Astrocyte of the hippocampus (primary cell): Measurements from ENCODE around the gene C22orf23.

ENCODE experiments used
- DNase-seq: peaks from one replicate; pipeline ENCODE4 v3.0.0; 2011; ENCODE audit warnings: low read depth, low spot score

The C22orf23 gene

GRCh38 chr22:37953437-37954179 is at the start of gene C22orf23, which contains the start of gene POLR2F:
TSS of gene C22orf23 (minus strand) at chr22:37953601. CDS start at chr22:37953149, 452 bp downstream.
TSS of gene POLR2F (plus strand) at chr22:37953699. CDS start at chr22:37953788, 89 bp downstream.
- peak; percentile 98 for DNase-seq

- peak; percentile 92 for DNase-seq
Observed at GRCh38 chr22:37999640-38000272, 46.4 kb upstream of the C22orf23 start.

- DNase-seq, result no peak
Observed at GRCh38 chr22:37999236-37999635, 45.8 kb upstream of the C22orf23 start.

- DNase-seq, result peak; percentile 54
Observed at GRCh38 chr22:37998543-37998942, 45.1 kb upstream of the C22orf23 start.

GRCh38 chr22:37996515-37997246 is 43.3 kb upstream of the C22orf23 start:
- DNase-seq, result no peak

- DNase-seq, result no peak
Observed at GRCh38 chr22:37996079-37996478, 42.7 kb upstream of the C22orf23 start.

GRCh38 chr22:37995460-37995859 is 42.1 kb upstream of the C22orf23 start:
- no peak for DNase-seq

GRCh38 chr22:37994982-37995381 is 41.6 kb upstream of the C22orf23 start:
- no peak for DNase-seq

- DNase-seq, result no peak
Observed at GRCh38 chr22:37994049-37994448, 40.6 kb upstream of the C22orf23 start.

- no peak for DNase-seq
Observed at GRCh38 chr22:37991731-37992442, 38.5 kb upstream of the C22orf23 start.

GRCh38 chr22:37990862-37991261 is 37.5 kb upstream of the C22orf23 start:
- no peak for DNase-seq

GRCh38 chr22:37990301-37990700 is 36.9 kb upstream of the C22orf23 start:
- no peak for DNase-seq

- no peak for DNase-seq
Observed at GRCh38 chr22:37989146-37990045, 36.0 kb upstream of the C22orf23 start.

- no peak for DNase-seq
Observed at GRCh38 chr22:37986371-37986770, 33.0 kb upstream of the C22orf23 start.

GRCh38 chr22:37985751-37986281 is 32.4 kb upstream of the C22orf23 start:
- no peak for DNase-seq

- no peak for DNase-seq
Observed at GRCh38 chr22:37985050-37985585, 31.7 kb upstream of the C22orf23 start.

GRCh38 chr22:37983860-37984791 is 30.7 kb upstream of the C22orf23 start, which contains the start of gene SOX10:
TSS of gene SOX10 (minus strand) at chr22:37984555. CDS start at chr22:37983784, 771 bp downstream.
- no peak for DNase-seq

- no peak for DNase-seq
Observed at GRCh38 chr22:37982938-37983859, 29.8 kb upstream of the C22orf23 start.
